Measurements from ENCODE around the gene LTB. TPM values are rescaled to one million over a fixed set of nuclear protein-coding genes. Genes with fewer than 3 reads are reported as not detected.

LTB gene
- polyA plus RNA-seq, 1 of the 3 experiments (the other 2 are of a cell fraction) = 0.10 TPM

GRCh38 chr6:31531771-31532643 is 50.2 kb downstream of the LTB start:
- H3K9ac ChIP-seq = no peak overlapping the region
- peaks cover 66 to 73% of the 10 kb centered on the region in 2 experiments for H3K36me3 ChIP-seq (replicated peaks in 1 of 2; ENCODE audit: control insufficient read depth in 1 of 2, insufficient read depth in 2 of 2, low read length in 1 of 2)
- ChIA-PET POLR2A (interaction anchor here (1.4 kb wide), 1 partner anchor 9 kb away, joined by 12 read pairs; the partner anchor contains the start of gene DDX39B), CTCF (interaction anchor here (0.6 to 3.0 kb wide), 5 partner anchors 8 to 66 kb away, joined by 3 to 12 read pairs (median 4); partner anchors contain the start of gene DDX39B)
- TF ChIP-seq, protein P1, sequence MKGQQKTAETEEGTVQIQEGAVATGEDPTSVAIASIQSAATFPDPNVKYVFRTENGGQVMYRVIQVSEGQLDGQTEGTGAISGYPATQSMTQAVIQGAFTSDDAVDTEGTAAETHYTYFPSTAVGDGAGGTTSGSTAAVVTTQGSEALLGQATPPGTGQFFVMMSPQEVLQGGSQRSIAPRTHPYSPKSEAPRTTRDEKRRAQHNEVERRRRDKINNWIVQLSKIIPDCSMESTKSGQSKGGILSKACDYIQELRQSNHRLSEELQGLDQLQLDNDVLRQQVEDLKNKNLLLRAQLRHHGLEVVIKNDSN (IDR thresholded peaks at IDR 0.05; ENCODE audit: borderline replicate concordance, low read depth) = no peak
- no peak for TF ChIP-seq ELF1 (IDR thresholded peaks at IDR 0.05)
- no peak for TF ChIP-seq NRF1 (IDR thresholded peaks at IDR 0.05; ENCODE audit: low read depth, low read length)
- no peak for TF ChIP-seq FOSL2 (IDR thresholded peaks at IDR 0.05; ENCODE audit: borderline replicate concordance, low read depth)
- no peak for TF ChIP-seq YY1 (IDR thresholded peaks at IDR 0.05; ENCODE audit: low read depth)
- no peak for TF ChIP-seq GABPA (IDR thresholded peaks at IDR 0.05; ENCODE audit: low read depth)
- no peak for TF ChIP-seq SIN3A (IDR thresholded peaks at IDR 0.05; ENCODE audit: borderline replicate concordance, low read depth, low read length)
- TF ChIP-seq CHD2 (IDR thresholded peaks at IDR 0.05; ENCODE audit: low read length, partially characterized antibody) = no peak
- TF ChIP-seq GATA2 (CRISPR knock-in tag; IDR thresholded peaks at IDR 0.05) = no peak
- no peak for TF ChIP-seq FOXM1 (IDR thresholded peaks at IDR 0.05; ENCODE audit: low read depth)
- TF ChIP-seq, protein P2, sequence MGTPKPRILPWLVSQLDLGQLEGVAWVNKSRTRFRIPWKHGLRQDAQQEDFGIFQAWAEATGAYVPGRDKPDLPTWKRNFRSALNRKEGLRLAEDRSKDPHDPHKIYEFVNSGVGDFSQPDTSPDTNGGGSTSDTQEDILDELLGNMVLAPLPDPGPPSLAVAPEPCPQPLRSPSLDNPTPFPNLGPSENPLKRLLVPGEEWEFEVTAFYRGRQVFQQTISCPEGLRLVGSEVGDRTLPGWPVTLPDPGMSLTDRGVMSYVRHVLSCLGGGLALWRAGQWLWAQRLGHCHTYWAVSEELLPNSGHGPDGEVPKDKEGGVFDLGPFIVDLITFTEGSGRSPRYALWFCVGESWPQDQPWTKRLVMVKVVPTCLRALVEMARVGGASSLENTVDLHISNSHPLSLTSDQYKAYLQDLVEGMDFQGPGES (IDR thresholded peaks at IDR 0.05; ENCODE audit: low read depth, low read length) = no peak
- TF ChIP-seq MXI1 (IDR thresholded peaks at IDR 0.05; ENCODE audit: low read depth, low read length) = no peak
- H3K27ac ChIP-seq (ENCODE audit: low read depth in 2 of 2, low read length in 1 of 2) = no peak overlapping the region
- no peaks in the 10 kb centered on the region for H3K4me1 ChIP-seq (ENCODE audit: control insufficient read depth in 1 of 2, insufficient read depth in 2 of 2, low read depth in 1 of 2, low read length in 1 of 2)
- peaks cover 57% of the 10 kb centered on the region for H4K20me1 ChIP-seq (ENCODE audit: insufficient read depth)
- H3K27me3 ChIP-seq (ENCODE audit: insufficient read depth) = no peaks in the 10 kb centered on the region
- no peak overlapping the region for H3K4me2 ChIP-seq
- WGBS (ENCODE audit: low lambda C conversion rate) = 88% methylated on average over 9 of the region's 9 CpGs
- H3K9me3 ChIP-seq = no peaks in the 10 kb centered on the region
- DNase-seq = no peak
- H3K79me2 ChIP-seq (ENCODE audit: insufficient read depth) = peaks cover 29% of the 10 kb centered on the region
- H3K9me2 ChIP-seq = no peaks in the 10 kb centered on the region
- no peak overlapping the region for H2AFZ ChIP-seq (ENCODE audit: low read depth)
- H3K4me3 ChIP-seq (ENCODE audit: low read depth in 2 of 2, low read length in 1 of 2) = no peak overlapping the region
- H3F3A ChIP-seq (replicated peaks; ENCODE audit: insufficient read depth) = peaks cover 28% of the 10 kb centered on the region

DNA sequence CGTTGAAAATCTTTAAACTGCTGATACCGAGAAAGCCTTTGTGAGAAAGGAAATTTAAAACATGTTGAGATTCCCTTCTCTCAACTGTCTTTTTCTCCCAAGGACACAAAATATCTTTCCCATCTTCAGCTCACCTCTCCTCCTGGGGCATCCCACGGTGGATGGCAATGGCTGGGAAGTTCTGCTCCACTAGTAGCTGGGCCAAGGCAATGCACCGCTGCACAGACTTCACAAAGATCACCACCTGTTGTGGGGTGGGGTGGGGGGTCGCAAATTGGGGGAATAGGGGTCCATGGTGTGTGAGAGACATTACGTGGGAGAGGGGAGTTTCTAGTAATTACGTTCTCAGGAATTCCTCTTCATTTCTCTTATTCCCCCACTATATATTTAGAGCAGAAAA is 51.1 kb downstream of the LTB start:
- Histone ChIP-seq H3K9me2 (no peaks in the 10 kb centered on the region), H3K27ac (ENCODE audit: low read depth in 2 of 2, low read length in 1 of 2) (no peak overlapping the region), H3K36me3 (replicated peaks in 1 of 2; ENCODE audit: control insufficient read depth in 1 of 2, insufficient read depth in 2 of 2, low read length in 1 of 2) (peaks cover 57 to 66% of the 10 kb centered on the region in 2 experiments), H3K9me3 (no peaks in the 10 kb centered on the region), H3K9ac (no peak overlapping the region), H3K4me3 (ENCODE audit: low read depth in 2 of 2, low read length in 1 of 2) (no peak overlapping the region), H2AFZ (ENCODE audit: low read depth) (no peak overlapping the region), H3K4me2 (no peak overlapping the region), H3F3A (replicated peaks; ENCODE audit: insufficient read depth) (peaks cover 28% of the 10 kb centered on the region), H3K79me2 (ENCODE audit: insufficient read depth) (peaks cover 20% of the 10 kb centered on the region), H4K20me1 (ENCODE audit: insufficient read depth) (peaks cover 48% of the 10 kb centered on the region), H3K27me3 (ENCODE audit: insufficient read depth) (no peaks in the 10 kb centered on the region), H3K4me1 (ENCODE audit: control insufficient read depth in 1 of 2, insufficient read depth in 2 of 2, low read depth in 1 of 2, low read length in 1 of 2) (peaks cover 0 to 6% of the 10 kb centered on the region in 2 experiments; a peak in 2 of 4 replicates)
- TF ChIP-seq, protein P3, sequence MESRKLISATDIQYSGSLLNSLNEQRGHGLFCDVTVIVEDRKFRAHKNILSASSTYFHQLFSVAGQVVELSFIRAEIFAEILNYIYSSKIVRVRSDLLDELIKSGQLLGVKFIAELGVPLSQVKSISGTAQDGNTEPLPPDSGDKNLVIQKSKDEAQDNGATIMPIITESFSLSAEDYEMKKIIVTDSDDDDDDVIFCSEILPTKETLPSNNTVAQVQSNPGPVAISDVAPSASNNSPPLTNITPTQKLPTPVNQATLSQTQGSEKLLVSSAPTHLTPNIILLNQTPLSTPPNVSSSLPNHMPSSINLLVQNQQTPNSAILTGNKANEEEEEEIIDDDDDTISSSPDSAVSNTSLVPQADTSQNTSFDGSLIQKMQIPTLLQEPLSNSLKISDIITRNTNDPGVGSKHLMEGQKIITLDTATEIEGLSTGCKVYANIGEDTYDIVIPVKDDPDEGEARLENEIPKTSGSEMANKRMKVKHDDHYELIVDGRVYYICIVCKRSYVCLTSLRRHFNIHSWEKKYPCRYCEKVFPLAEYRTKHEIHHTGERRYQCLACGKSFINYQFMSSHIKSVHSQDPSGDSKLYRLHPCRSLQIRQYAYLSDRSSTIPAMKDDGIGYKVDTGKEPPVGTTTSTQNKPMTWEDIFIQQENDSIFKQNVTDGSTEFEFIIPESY (IDR thresholded peaks at IDR 0.05; ENCODE audit: borderline replicate concordance, low read depth) = no peak
- TF ChIP-seq TAF1 (IDR thresholded peaks at IDR 0.05; ENCODE audit: borderline replicate concordance, low read depth, low read length) (no peak), SIN3A (IDR thresholded peaks at IDR 0.05; ENCODE audit: borderline replicate concordance, low read depth, low read length) (no peak)
- TF ChIP-seq, protein P4, sequence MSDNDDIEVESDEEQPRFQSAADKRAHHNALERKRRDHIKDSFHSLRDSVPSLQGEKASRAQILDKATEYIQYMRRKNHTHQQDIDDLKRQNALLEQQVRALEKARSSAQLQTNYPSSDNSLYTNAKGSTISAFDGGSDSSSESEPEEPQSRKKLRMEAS (IDR thresholded peaks at IDR 0.05; ENCODE audit: low read depth) = no peak
- DNase-seq = no peak
- ChIA-PET POLR2A (interaction anchor here (1.4 kb wide), 1 partner anchor 10 kb away, joined by 12 read pairs; the partner anchor contains the start of gene DDX39B), CTCF (interaction anchor here (0.6 to 3.0 kb wide), 5 partner anchors 9 to 67 kb away, joined by 3 to 12 read pairs (median 4); partner anchors contain the start of gene DDX39B)
- 87% methylated on average over 7 of the region's 7 CpGs for WGBS (ENCODE audit: low lambda C conversion rate)
